Measurements from ENCODE around the gene DUSP3.
A peak's percentile ranks its signal among the peaks of the same experiment; 100 is the strongest.

DUSP3 gene

DNA sequence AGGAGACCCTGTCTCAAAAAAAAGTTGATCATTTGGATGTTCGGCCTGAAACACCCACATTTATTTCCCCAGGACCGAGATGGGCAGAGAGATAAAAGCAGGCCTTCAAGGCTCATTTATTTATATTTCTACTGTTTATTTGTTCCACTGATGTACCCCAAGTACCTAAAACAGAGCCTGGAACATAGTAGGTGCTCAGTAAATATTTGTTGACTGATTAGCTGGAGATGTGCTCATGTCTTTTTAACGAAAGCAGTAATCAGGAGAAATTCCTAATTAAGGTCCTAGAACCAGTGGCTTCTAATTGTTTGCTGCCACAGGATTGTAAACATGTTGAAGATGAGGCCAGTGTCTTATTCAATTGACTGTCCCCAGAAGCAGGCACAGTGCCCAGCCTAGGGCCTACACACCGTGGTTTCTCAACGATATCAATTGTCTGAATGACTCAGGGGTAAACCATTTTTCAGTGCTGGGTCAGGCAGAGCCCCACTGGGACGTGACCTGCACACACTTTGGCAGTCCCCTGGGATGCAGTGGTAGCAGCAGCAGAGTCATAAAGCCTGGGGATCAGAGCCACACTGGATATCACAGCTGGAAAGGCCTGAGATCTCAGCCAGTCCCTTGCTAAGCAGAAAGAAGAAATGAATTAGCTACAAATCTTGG, 54.9 kb downstream of the DUSP3 start:
- no peak for DNase-seq

- DNase-seq = no peak
Observed at GRCh38 chr17:43722870-43723665, 55.7 kb downstream of the DUSP3 start.

DNA sequence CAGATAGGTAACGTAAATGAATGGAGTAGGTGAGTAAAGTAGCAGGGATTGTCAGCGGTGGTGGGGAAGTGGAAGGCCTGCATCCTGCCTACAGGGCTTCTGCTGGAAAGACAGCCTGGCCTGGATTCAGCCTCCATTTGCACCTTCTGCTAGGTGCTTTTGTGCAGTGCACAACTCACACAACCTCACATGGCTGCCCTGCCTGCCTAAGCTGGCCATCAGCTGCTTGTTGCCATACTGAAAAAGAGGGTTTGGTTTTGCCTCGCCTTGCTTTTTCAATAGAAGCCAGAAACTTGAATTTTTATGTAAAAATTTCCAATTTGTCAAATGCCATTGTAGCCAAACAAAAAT, 56.5 kb downstream of the DUSP3 start:
- no peak for DNase-seq

DNA sequence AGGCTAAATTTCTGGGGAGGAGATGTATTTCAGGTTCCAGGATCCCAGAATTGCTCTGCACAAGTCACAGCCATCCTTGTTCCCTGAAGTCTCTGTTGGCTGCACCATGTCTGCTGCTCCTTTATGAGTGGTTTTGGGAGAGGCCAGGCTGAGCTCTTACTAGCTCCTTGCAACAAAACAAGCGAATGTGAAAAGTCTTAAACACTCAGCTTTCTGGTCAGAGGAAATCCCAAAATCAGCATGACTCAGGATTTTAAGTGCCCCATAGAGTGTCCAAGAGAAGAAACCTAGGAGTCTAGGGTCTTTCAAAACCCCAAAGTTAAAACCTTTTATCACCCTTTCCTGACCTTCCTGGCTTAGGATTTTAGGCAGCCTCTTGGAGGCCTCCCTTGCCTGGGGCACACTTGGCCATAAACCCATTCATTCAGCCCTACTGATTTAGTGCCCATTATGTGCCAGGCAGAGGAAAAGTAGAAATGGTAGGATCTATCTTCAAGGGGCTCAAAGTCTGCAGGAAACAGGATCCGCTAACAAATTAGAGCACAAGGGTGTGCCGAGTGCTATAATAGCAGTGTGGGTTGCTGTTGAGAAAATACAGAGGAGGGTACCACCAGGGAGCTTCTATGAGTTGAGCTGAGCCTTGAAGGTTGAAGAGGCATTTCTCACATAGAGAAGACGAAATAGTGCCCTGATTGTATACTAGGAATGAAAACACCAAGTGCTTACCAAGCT, 57.1 kb downstream of the DUSP3 start:
- peak; percentile 47 for DNase-seq

GRCh38 chr17:43720311-43721060, 58.3 kb downstream of the DUSP3 start:
- DNase-seq = peak; percentile 68

DNA sequence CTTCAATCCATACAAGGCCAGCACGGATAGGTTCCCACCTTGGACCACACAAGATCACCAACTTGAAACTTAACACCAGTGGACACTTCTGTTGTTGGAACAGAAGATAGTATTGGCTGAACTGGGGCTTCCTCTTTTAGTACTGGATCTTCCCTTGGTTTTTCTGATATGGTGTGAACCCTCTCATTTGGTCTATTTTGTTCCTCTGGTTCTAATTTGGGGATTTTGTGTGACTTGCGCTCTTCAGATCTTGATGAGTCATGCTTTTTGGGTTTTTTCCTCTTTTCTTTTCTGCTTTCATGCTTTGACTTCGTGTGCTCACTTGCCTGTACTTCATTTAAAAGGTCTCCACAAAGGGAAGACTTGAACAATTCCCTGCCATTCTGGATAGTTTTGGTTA, 59.2 kb downstream of the DUSP3 start:
- DNase-seq = peak; percentile 85

DNA sequence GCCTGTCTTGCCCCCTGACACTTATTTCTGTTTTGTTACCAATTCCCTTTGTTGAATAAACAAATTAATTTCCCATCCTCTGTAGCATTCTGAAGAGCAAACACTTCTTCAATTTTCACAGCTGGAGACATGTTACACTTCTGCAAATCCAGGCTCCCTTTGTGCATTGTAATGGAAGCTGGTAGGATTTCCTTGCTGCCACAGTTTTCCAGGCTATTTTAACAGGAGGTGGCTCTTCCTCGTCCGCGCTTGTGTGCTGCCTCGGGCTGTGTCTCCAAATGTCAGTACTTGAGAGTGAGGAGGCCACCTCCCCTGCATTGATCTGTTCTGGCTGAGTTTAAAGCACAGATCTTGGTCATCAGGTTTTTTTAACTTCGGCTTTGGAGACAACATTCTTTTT, 60.2 kb downstream of the DUSP3 start:
- no peak for DNase-seq

- DNase-seq = no peak
Observed at GRCh38 chr17:43717913-43718312, 60.9 kb downstream of the DUSP3 start.
